Measurements from ENCODE around the gene INAFM1. TPM values are rescaled to one million over a fixed set of nuclear protein-coding genes. Genes with fewer than 3 reads are reported as not detected.

Gene INAFM1
- total RNA-seq, 2 experiments from 2014 or later, result 5.0 to 7.6 TPM

DNA sequence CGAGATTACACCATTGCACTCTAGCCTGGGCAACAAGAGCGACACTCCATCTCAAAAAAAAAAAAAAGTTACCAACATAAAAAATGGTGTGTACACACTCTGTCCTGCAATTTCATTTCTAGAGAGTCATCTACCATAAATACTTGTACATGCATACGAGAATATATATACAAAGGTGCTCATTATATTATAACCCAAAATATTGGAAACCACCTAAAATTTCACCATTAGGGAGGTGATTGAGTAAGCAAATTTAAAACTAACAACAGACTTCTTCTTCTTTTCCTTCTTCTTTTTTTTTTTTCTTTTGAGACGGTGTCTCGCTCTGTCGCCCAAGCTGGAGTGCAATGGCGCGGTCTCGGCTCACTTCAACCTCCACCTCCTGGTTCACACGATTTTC is 27.6 kb downstream of the INAFM1 start:
- no TSS peak for BruUV-seq (replicated peaks)
- Histone ChIP-seq H3K36me3 (ENCODE audit: insufficient read depth, low read length) (no peaks in the 10 kb centered on the region), H3K4me2 (ENCODE audit: low read length) (no peak overlapping the region), H3K4me1 (ENCODE audit: insufficient read depth, low read length, poor library complexity, severe bottlenecking) (peaks cover 8% of the 10 kb centered on the region), H3K9me2 (ENCODE audit: insufficient read depth, low read length) (no peaks in the 10 kb centered on the region), H2AFZ (ENCODE audit: low read length) (no peak overlapping the region), H3K4me3 (ENCODE audit: low read depth, low read length, poor library complexity, severe bottlenecking) (no peak overlapping the region), H3K27ac (ENCODE audit: low read depth, low read length, poor library complexity, severe bottlenecking) (no peak overlapping the region), H4K20me1 (ENCODE audit: insufficient read depth, low read length) (no peaks in the 10 kb centered on the region), H3K9me3 (ENCODE audit: low read length) (no peaks in the 10 kb centered on the region), H3K79me2 (ENCODE audit: insufficient read depth, low read depth, low read length) (no peaks in the 10 kb centered on the region)
- CTCF ChIA-PET (ENCODE audit: unreplicated experiment), result no interaction called here
- DNase-seq (ENCODE audit: low spot score), result no peak
- POLR2A ChIA-PET, result no interaction called here
- TF ChIP-seq CTCF (conservative IDR thresholded peaks at IDR 0.05; ENCODE audit: low read length), result no peak
- no peak for TF ChIP-seq EZH2phosphoT487 (IDR thresholded peaks at IDR 0.05; ENCODE audit: borderline replicate concordance, low read depth, low read length)
- intact Hi-C loops (cut with micrococcal nuclease; ENCODE audit: unreplicated experiment), result no loop called here

DNA sequence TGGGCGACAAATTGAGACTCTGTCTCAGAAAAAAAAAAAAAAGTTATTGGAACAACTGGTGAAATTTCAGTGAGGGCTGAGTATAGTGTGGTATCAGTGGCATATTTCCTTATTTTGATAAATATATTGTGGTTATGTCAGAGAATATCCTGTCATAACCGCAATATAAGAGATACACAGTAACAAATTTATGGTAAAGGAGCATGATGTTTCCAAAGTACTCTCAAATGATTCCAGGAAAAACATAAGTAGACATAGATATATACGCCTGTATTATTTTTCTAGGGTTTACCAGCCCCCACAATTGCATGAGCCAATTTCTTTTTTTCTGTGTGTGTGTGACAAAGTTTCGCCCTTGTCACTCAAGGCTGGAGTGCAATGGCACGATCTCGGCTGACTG is 29.3 kb downstream of the INAFM1 start:
- POLR2A ChIA-PET, result no interaction called here
- Histone ChIP-seq H3K9me2 (ENCODE audit: insufficient read depth, low read length) (no peaks in the 10 kb centered on the region), H4K20me1 (ENCODE audit: insufficient read depth, low read length) (no peaks in the 10 kb centered on the region), H3K27ac (ENCODE audit: low read depth, low read length, poor library complexity, severe bottlenecking) (no peak overlapping the region), H3K79me2 (ENCODE audit: insufficient read depth, low read depth, low read length) (no peaks in the 10 kb centered on the region), H2AFZ (ENCODE audit: low read length) (no peak overlapping the region), H3K9me3 (ENCODE audit: low read length) (no peaks in the 10 kb centered on the region), H3K4me2 (ENCODE audit: low read length) (no peak overlapping the region), H3K4me3 (ENCODE audit: low read depth, low read length, poor library complexity, severe bottlenecking) (no peak overlapping the region), H3K36me3 (ENCODE audit: insufficient read depth, low read length) (no peaks in the 10 kb centered on the region), H3K4me1 (ENCODE audit: insufficient read depth, low read length, poor library complexity, severe bottlenecking) (peaks cover 8% of the 10 kb centered on the region)
- intact Hi-C loops (cut with micrococcal nuclease; ENCODE audit: unreplicated experiment), result no loop called here
- CTCF ChIA-PET (ENCODE audit: unreplicated experiment), result no interaction called here
- DNase-seq (ENCODE audit: low spot score), result no peak
- no peak for TF ChIP-seq EZH2phosphoT487 (IDR thresholded peaks at IDR 0.05; ENCODE audit: borderline replicate concordance, low read depth, low read length)
- TF ChIP-seq CTCF (conservative IDR thresholded peaks at IDR 0.05; ENCODE audit: low read length), result no peak
- no TSS peak for BruUV-seq (replicated peaks)

GRCh38 chr19:47305309-47305751 is 30.6 kb downstream of the INAFM1 start:
- Histone ChIP-seq H3K4me3 (ENCODE audit: low read depth, low read length, poor library complexity, severe bottlenecking) (no peak overlapping the region), H4K20me1 (ENCODE audit: insufficient read depth, low read length) (no peaks in the 10 kb centered on the region), H3K4me1 (ENCODE audit: insufficient read depth, low read length, poor library complexity, severe bottlenecking) (no peaks in the 10 kb centered on the region), H2AFZ (ENCODE audit: low read length) (no peak overlapping the region), H3K4me2 (ENCODE audit: low read length) (no peak overlapping the region), H3K27ac (ENCODE audit: low read depth, low read length, poor library complexity, severe bottlenecking) (no peak overlapping the region), H3K9me3 (ENCODE audit: low read length) (no peaks in the 10 kb centered on the region), H3K79me2 (ENCODE audit: insufficient read depth, low read depth, low read length) (no peaks in the 10 kb centered on the region), H3K36me3 (ENCODE audit: insufficient read depth, low read length) (no peaks in the 10 kb centered on the region), H3K9me2 (ENCODE audit: insufficient read depth, low read length) (no peaks in the 10 kb centered on the region)
- CTCF ChIA-PET (ENCODE audit: unreplicated experiment), result no interaction called here
- peak; percentile 99 for TF ChIP-seq CTCF (conservative IDR thresholded peaks at IDR 0.05; ENCODE audit: low read length)
- no peak for TF ChIP-seq EZH2phosphoT487 (IDR thresholded peaks at IDR 0.05; ENCODE audit: borderline replicate concordance, low read depth, low read length)
- POLR2A ChIA-PET, result no interaction called here
- peak; percentile 59 for DNase-seq (ENCODE audit: low spot score)
- intact Hi-C loops (cut with micrococcal nuclease; ENCODE audit: unreplicated experiment), result no loop called here
- BruUV-seq (replicated peaks), result no TSS peak

All from OCI-LY7 (cell line).